PC-3 (cell line): ENCODE data around the gene CACNA1B. TPM values are rescaled to one million over a fixed set of nuclear protein-coding genes. Genes with fewer than 3 reads are reported as not detected.
"Not testable (repeated sequence)": the region's sequence is repeated elsewhere in the genome, so short reads cannot be mapped to it uniquely, and the experiment has no call there.

ENCODE experiments used
- ATAC-seq: fragments of 200-7000 bp; cut with Tn5 transposase; 2 replicates; pipeline ENCODE4 v1.9.1; 2020; ENCODE audit warnings: mild to moderate bottlenecking, moderate library complexity
- BruUV-seq: library from RNA; stranded (reverse); fragments of 400-500 nt; replicated peaks from 2 replicates; lab custom pipeline; 2021; lab: Mats Ljungman, UMichigan
- CTCF ChIA-PET: fragments of 300-600 bp; sonication (Branson Sonifier 250); formaldehyde crosslinking; loops from one replicate; lab custom pipeline; 2022; ENCODE audit warnings: antibody characterized with exemption; lab: Charles Lee
- POLR2A ChIA-PET: fragments of 300-600 bp; sonication (Branson Sonifier 250); formaldehyde crosslinking; loops from one replicate; lab custom pipeline; 2022; ENCODE audit warnings: antibody characterized with exemption; ENCODE audit not compliant: unreplicated experiment; lab: Charles Lee
- DNase-seq: peaks from one replicate; pipeline ENCODE4 v3.0.0-alpha.2; 2015
- H2AFZ ChIP-seq: fragments of 300-600 bp; sonication (generic); 2 replicates; pipeline ENCODE4 v1.6.0; 2016; ENCODE audit warnings: antibody characterized with exemption, low read length
- H3F3A ChIP-seq: fragments of 300-600 bp; sonication (generic); one replicate; pipeline ENCODE4 v1.6.0; 2017; ENCODE audit warnings: antibody characterized with exemption, low read length, control low read depth, mild to moderate bottlenecking; ENCODE audit not compliant: unreplicated experiment
- H3K27ac ChIP-seq: fragments of 300-600 bp; sonication (generic); 2 replicates; pipeline ENCODE4 v1.5.1; 2016; ENCODE audit warnings: mild to moderate bottlenecking, low read length
- H3K27me3 ChIP-seq: fragments of 300-600 bp; sonication (generic); 2 replicates; pipeline ENCODE4 v1.6.1; 2016; ENCODE audit warnings: low read length, mixed read lengths
- H3K36me3 ChIP-seq: fragments of 300-600 bp; sonication (generic); 2 replicates; pipeline ENCODE4 v1.6.1; 2016; ENCODE audit warnings: low read depth, mixed run types, low read length, mixed read lengths
- H3K4me1 ChIP-seq: fragments of 300-600 bp; sonication (generic); 2 replicates; pipeline ENCODE4 v1.5.1; 2016; ENCODE audit warnings: low read length; ENCODE audit not compliant: insufficient read depth
- H3K4me2 ChIP-seq: fragments of 300-600 bp; sonication (generic); 2 replicates; pipeline ENCODE4 v1.6.0; 2016; ENCODE audit warnings: low read length
- H3K4me3 ChIP-seq: fragments of 300-600 bp; sonication (generic); 2 replicates; pipeline ENCODE4 v1.5.1; 2016; ENCODE audit warnings: mild to moderate bottlenecking, low read length, mixed read lengths
- H3K79me2 ChIP-seq: fragments of 300-600 bp; sonication (generic); 2 replicates; pipeline ENCODE4 v1.6.1; 2017; ENCODE audit warnings: low read length, mixed read lengths
- H3K9ac ChIP-seq: fragments of 300-600 bp; sonication (generic); 2 replicates; pipeline ENCODE4 v1.6.0; 2016; ENCODE audit warnings: mild to moderate bottlenecking, low read length
- H3K9me2 ChIP-seq: fragments of 300-600 bp; sonication (generic); replicated peaks from 2 replicates; pipeline ENCODE4 v1.6.1; 2016; ENCODE audit warnings: mixed run types, low read length, mixed read lengths
- H3K9me3 ChIP-seq: fragments of 300-600 bp; sonication (generic); 2 replicates; pipeline ENCODE4 v1.6.1; 2016; ENCODE audit warnings: low read length, mixed read lengths
- H4K20me1 ChIP-seq: fragments of 300-600 bp; sonication (generic); 2 replicates; pipeline ENCODE4 v1.6.1; 2016; ENCODE audit warnings: low read length, mixed read lengths
- CTCF ChIP-seq: fragments of 300-600 bp; sonication (generic); conservative IDR thresholded peaks from 2 replicates; pipeline ENCODE4 v1.5.1; 2017; ENCODE audit warnings: antibody characterized with exemption, low read depth, mild to moderate bottlenecking, low read length
- EZH2 ChIP-seq: fragments of 300-600 bp; sonication (generic); IDR thresholded peaks from one replicate; pipeline ENCODE4 v1.6.1; 2017; ENCODE audit warnings: antibody characterized with exemption, mild to moderate bottlenecking, low read length; ENCODE audit not compliant: unreplicated experiment
- EZH2phosphoT487 ChIP-seq: fragments of 300-600 bp; sonication (generic); IDR thresholded peaks from 2 replicates; pipeline ENCODE4 v1.6.1; 2018; ENCODE audit warnings: mild to moderate bottlenecking, antibody characterized with exemption, low read length, borderline replicate concordance
- intact Hi-C: fragments of 100-400 bp; cut with micrococcal nuclease; formaldehyde crosslinking; loops from 2 replicates; pipeline ENCODE4 v1.9.0; 2023
- total RNA-seq: library from RNA; depleted of rRNA; stranded (reverse); fragments of >200 nt; gene quantifications from 2 replicates; pipeline ENCODE4 v1.2.3, GENCODE V29; 2014

CACNA1B gene
- total RNA-seq, 1 experiment from 2014 or later = not detected

- Histone ChIP-seq H3K9me2 (no peaks in the 10 kb centered on the region), H4K20me1 (no peaks in the 10 kb centered on the region), H3K4me2 (no peak overlapping the region), H3K4me1 (no peaks in the 10 kb centered on the region), H3K36me3 (no peaks in the 10 kb centered on the region), H3K79me2 (no peaks in the 10 kb centered on the region), H3K4me3 (no peak overlapping the region), H3K9me3 (no peaks in the 10 kb centered on the region), H3F3A (no peaks in the 10 kb centered on the region), H3K9ac (no peak overlapping the region), H3K27ac (no peak overlapping the region), H2AFZ (no peak overlapping the region), H3K27me3 (peaks cover 11% of the 10 kb centered on the region; the same call in 1 of the 2 replicates)
- ChIA-PET CTCF (no interaction called here), POLR2A (no interaction called here)
- DNase-seq = no peak
- intact Hi-C loops = no loop called here
- BruUV-seq = no TSS peak
- no peak for ATAC-seq
- TF ChIP-seq EZH2phosphoT487 (no peak), EZH2 (no peak), CTCF (no peak)
Observed at GRCh38 chr9:138105561-138106505, 228.3 kb downstream of the CACNA1B start.

- H3K27ac ChIP-seq, H3K4me3 ChIP-seq, H3K9me3 ChIP-seq, H3K4me1 ChIP-seq, H3K4me2 ChIP-seq, ATAC-seq, H3K36me3 ChIP-seq, intact Hi-C loops, DNase-seq, H3K79me2 ChIP-seq, BruUV-seq, H3K9me2 ChIP-seq, POLR2A ChIA-PET, H4K20me1 ChIP-seq, CTCF ChIA-PET, H2AFZ ChIP-seq, H3F3A ChIP-seq, H3K9ac ChIP-seq: not testable (repeated sequence)
- H3K27me3 ChIP-seq = peaks cover 11% of the 10 kb centered on the region; the same call in 1 of the 2 replicates
Observed at GRCh38 chr9:138107039-138107438, 229.5 kb downstream of the CACNA1B start.

GRCh38 chr9:138111607-138112006, 234.0 kb downstream of the CACNA1B start:
- Histone ChIP-seq H3F3A (no peaks in the 10 kb centered on the region), H3K27me3 (peaks cover 6% of the 10 kb centered on the region; the same call in 1 of the 2 replicates), H3K4me1 (no peaks in the 10 kb centered on the region), H3K27ac (no peak overlapping the region), H3K4me3 (no peak overlapping the region), H2AFZ (no peak overlapping the region), H4K20me1 (no peaks in the 10 kb centered on the region), H3K4me2 (no peak overlapping the region), H3K79me2 (no peaks in the 10 kb centered on the region), H3K9me3 (no peaks in the 10 kb centered on the region), H3K9ac (no peak overlapping the region), H3K36me3 (no peaks in the 10 kb centered on the region), H3K9me2 (no peaks in the 10 kb centered on the region)
- ATAC-seq (no peak), DNase-seq (no peak)
- no peak for TF ChIP-seq EZH2
- TF ChIP-seq EZH2phosphoT487 = no peak
- no peak for TF ChIP-seq CTCF
- POLR2A ChIA-PET = no interaction called here
- CTCF ChIA-PET = no interaction called here
- no TSS peak for BruUV-seq
- intact Hi-C loops = no loop called here
